ENCODE results near the gene ATAD3C.
A peak's percentile ranks its signal among the peaks of the same experiment; 100 is the strongest.
"Not testable (repeated sequence)": the region's sequence is repeated elsewhere in the genome, so short reads cannot be mapped to it uniquely, and the experiment has no call there.

ATAD3C gene

DNA sequence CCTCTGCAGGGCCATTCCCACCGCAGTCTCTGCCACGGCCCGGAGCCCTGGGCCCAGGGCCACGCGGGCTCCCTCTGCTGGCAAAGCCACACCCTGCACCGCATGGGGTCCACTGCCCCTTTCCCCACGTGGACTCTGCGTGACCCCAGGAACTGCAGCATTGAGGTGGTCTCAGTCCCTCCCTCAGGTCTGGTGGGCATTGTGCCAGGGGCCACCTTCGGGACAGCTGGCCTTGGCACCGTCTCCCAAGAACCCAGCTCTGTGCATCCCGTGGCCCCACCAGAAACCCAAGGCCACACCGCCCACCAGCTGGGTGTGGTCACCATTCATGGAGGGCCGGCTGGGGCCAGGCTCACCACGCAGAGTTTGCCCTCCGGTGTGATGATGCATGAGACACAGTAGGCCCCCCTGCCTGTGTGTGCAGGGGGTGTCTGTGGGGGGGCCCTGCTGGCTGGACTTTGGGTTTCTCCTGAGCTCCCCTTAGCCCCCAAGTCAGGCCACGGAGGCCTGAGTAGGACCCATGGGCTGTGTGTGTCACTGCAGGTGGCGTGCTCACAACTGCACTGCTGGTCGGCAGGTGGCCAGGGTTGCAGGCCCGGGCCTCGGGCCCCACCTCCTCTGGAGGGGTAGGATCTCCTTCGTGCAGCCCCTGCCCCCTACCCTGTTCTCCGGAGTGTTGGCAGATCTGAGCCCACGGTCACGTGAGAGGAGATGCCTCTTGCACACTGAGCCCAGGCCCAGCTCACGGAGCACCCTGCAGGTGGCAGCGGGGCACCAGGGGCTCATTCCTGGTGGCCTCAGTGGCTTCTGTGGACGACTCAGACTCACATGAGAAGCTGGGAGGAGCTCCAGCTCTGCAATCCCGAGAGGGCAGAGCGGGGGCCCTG, 8.2 kb upstream of the ATAD3C start:
- H3K4me3 ChIP-seq (ENCODE audit: low read depth, low read length): no peak overlapping the region
- DNase-seq (ENCODE audit: low read depth): no peak
- TF ChIP-seq, protein P1, sequence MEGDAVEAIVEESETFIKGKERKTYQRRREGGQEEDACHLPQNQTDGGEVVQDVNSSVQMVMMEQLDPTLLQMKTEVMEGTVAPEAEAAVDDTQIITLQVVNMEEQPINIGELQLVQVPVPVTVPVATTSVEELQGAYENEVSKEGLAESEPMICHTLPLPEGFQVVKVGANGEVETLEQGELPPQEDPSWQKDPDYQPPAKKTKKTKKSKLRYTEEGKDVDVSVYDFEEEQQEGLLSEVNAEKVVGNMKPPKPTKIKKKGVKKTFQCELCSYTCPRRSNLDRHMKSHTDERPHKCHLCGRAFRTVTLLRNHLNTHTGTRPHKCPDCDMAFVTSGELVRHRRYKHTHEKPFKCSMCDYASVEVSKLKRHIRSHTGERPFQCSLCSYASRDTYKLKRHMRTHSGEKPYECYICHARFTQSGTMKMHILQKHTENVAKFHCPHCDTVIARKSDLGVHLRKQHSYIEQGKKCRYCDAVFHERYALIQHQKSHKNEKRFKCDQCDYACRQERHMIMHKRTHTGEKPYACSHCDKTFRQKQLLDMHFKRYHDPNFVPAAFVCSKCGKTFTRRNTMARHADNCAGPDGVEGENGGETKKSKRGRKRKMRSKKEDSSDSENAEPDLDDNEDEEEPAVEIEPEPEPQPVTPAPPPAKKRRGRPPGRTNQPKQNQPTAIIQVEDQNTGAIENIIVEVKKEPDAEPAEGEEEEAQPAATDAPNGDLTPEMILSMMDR (IDR thresholded peaks at IDR 0.05; ENCODE audit: control insufficient read depth, extremely low read depth, insufficient read depth): peak; percentile 80

- H3K4me3 ChIP-seq (ENCODE audit: low read depth, low read length): no peak overlapping the region
- TF ChIP-seq, protein P1 (IDR thresholded peaks at IDR 0.05; ENCODE audit: control insufficient read depth, extremely low read depth, insufficient read depth): no peak
- no peak for DNase-seq (ENCODE audit: low read depth)
These were observed 7.3 kb upstream of the ATAD3C start for GRCh38 chr1:1442069-1442770.

DNA sequence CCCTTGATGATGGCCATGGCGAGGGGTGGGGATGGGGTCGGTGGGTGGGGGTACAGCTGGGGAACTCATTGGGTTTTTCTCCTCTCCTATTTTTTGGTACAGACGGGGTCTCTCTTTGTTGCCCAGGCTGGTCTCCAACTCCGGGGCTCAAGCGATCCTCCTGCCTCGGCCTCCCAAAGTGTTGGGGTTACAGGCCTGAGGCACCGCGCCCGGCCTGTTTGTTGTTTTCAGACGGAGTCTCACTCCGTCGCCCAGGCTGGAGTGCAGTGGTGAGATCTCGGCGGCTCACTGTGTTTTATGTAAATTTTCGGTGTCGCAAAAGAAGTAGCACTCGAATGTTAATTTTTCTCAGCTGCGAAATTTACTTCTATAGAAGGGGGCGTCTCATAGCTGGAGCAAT, 2.9 kb upstream of the ATAD3C start:
- not testable (repeated sequence) for DNase-seq (ENCODE audit: low read depth); H3K4me3 ChIP-seq (ENCODE audit: low read depth, low read length)

DNA sequence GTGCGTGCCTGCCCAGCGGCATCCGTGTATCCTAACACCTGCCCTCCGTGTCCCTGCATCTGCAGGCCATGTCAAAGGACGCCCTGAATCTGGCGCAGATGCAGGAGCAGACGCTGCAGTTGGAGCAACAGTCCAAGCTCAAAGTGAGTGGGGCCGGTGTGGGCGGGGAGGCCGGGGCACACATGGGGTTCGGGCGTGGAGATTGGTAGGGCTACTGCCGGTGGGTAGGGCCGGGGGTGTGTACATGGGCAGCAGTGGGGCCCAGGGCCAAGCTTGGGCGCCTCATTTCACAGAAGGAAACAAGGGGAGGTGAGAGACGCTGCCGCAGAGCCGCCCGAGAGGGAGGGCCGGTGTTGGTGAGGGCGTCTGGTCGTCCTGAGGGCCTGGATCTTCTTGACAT, 1.1 kb downstream of the ATAD3C start:
- not testable (repeated sequence) for H3K4me3 ChIP-seq (ENCODE audit: low read depth, low read length); DNase-seq (ENCODE audit: low read depth)

- no peak overlapping the region for H3K4me3 ChIP-seq (ENCODE audit: low read depth, low read length)
- DNase-seq (ENCODE audit: low read depth): no peak
- TF ChIP-seq, protein P1 (IDR thresholded peaks at IDR 0.05; ENCODE audit: control insufficient read depth, extremely low read depth, insufficient read depth): no peak
These were observed 2.3 kb downstream of the ATAD3C start for GRCh38 chr1:1451696-1452364.

DNA sequence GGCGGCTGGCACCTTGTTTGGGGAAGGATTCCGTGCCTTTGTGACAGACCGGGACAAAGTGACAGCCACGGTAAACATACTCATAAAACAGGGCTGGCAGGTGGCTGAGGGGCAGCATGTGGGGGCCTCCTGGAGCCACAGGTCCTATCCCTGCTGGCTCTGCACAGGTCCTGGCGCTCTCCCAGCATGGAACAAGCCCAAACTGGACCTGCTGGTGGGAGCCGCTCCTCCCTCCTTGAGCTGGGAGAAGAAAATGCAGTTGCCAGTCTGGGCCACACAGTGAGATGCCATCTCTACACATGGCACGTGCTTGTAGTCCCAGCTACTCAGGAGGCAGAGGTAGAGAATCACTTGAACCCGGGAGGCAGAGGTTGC, 2.9 kb downstream of the ATAD3C start:
- DNase-seq (ENCODE audit: low read depth); H3K4me3 ChIP-seq (ENCODE audit: low read depth, low read length): not testable (repeated sequence)

GRCh38 chr1:1452882-1453281, 3.4 kb downstream of the ATAD3C start:
- TF ChIP-seq, protein P1 (IDR thresholded peaks at IDR 0.05; ENCODE audit: control insufficient read depth, extremely low read depth, insufficient read depth): no peak
- no peak overlapping the region for H3K4me3 ChIP-seq (ENCODE audit: low read depth, low read length)
- DNase-seq (ENCODE audit: low read depth): no peak

DNA sequence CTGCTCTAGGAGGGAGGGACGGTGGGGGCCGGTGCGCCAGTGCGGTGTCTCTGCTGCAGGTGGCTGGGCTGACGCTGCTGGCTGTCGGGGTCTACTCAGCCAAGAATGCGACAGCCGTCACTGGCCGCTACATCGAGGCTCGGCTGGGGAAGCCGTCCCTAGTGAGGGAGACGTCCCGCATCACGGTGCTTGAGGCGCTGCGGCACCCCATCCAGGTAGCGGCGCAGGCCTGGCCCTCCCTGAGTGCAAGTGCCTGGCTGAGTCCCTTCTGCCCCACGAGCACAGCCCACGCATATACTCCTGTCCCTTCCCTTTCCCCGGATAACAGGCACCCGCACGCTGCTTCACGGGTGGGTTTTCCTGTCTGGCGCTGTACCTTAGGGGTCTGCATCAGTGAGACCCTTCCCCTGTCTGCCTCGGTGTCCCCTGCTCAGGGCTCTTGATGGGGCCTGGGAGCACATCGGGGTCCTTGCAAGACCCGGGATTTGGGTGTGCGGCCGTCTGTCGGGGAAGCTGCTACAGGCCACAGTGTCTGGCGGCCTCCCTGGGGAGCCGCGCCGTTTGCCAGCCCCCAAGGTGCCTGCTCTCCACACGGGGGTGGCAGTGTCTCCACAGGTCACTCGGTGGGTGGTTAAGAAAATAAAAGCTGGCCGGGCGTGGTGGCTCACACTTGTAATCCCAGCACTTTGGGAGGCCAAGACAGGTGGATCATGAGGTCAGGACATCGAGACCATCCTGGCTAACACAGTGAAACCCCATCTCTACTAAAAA, 5.0 kb downstream of the ATAD3C start:
- not testable (repeated sequence) for DNase-seq (ENCODE audit: low read depth); H3K4me3 ChIP-seq (ENCODE audit: low read depth, low read length)

All from LNCaP clone FGC (cell line).